Fibroblast of upper back skin (primary cell): ENCODE results near the gene LDAH.

Experiments used
- DNase-seq: peaks from one replicate; pipeline ENCODE4 v3.0.0-alpha.2; 2013

Gene LDAH

GRCh38 chr2:20649976-20650375, 172.9 kb downstream of the LDAH start:
- no peak for DNase-seq

- no peak for DNase-seq
These were observed 173.3 kb downstream of the LDAH start for GRCh38 chr2:20649576-20649975.

GRCh38 chr2:20648831-20649230, 174.1 kb downstream of the LDAH start:
- DNase-seq: no peak

- no peak for DNase-seq
These were observed 174.7 kb downstream of the LDAH start for GRCh38 chr2:20648206-20648605.

GRCh38 chr2:20647738-20648137, 175.2 kb downstream of the LDAH start:
- DNase-seq: no peak

- DNase-seq: no peak
These were observed 175.7 kb downstream of the LDAH start for GRCh38 chr2:20647211-20647610.

- DNase-seq: no peak
These were observed 176.5 kb downstream of the LDAH start for GRCh38 chr2:20646446-20646845.

GRCh38 chr2:20645761-20646160, 177.1 kb downstream of the LDAH start:
- DNase-seq: no peak

GRCh38 chr2:20645301-20645701, 177.6 kb downstream of the LDAH start:
- no peak for DNase-seq

GRCh38 chr2:20643826-20644225, 179.1 kb downstream of the LDAH start:
- DNase-seq: no peak

GRCh38 chr2:20643060-20643459, 179.8 kb downstream of the LDAH start:
- DNase-seq: no peak

GRCh38 chr2:20642055-20642971, 180.6 kb downstream of the LDAH start:
- DNase-seq: peak; percentile 64

GRCh38 chr2:20641123-20641985, 181.5 kb downstream of the LDAH start:
- DNase-seq: no peak

GRCh38 chr2:20640411-20641122, 182.3 kb downstream of the LDAH start:
- no peak for DNase-seq

- DNase-seq: no peak
These were observed 184.1 kb downstream of the LDAH start for GRCh38 chr2:20638646-20639430.

- DNase-seq: no peak
These were observed 184.9 kb downstream of the LDAH start for GRCh38 chr2:20638014-20638413.

- DNase-seq: no peak
These were observed 185.8 kb downstream of the LDAH start for GRCh38 chr2:20637147-20637546.

GRCh38 chr2:20635675-20636584, 187.0 kb downstream of the LDAH start:
- DNase-seq: peak; percentile 83

GRCh38 chr2:20635113-20635510, 187.8 kb downstream of the LDAH start:
- DNase-seq: no peak

- DNase-seq: peak; percentile 72
These were observed 188.3 kb downstream of the LDAH start for GRCh38 chr2:20634507-20635112.
